Measurements from ENCODE around the gene KCP. TPM values are rescaled to one million over a fixed set of nuclear protein-coding genes. Genes with fewer than 3 reads are reported as not detected.
A peak's percentile ranks its signal among the peaks of the same experiment; 100 is the strongest.
"Not testable (repeated sequence)": the region's sequence is repeated elsewhere in the genome, so short reads cannot be mapped to it uniquely, and the experiment has no call there.

KCP gene
- total RNA-seq, 1 experiment from 2014 or later: 1.6 TPM

GRCh38 chr7:128944487-128945236, 34.2 kb upstream of the KCP start:
- ChIA-PET POLR2A (no interaction called here), CTCF (no interaction called here)

GRCh38 chr7:128943251-128943650, 32.7 kb upstream of the KCP start:
- H3K4me1 ChIP-seq (ENCODE audit: control insufficient read depth in 1 of 2, insufficient read depth in 2 of 2, low read length in 2 of 2): peaks cover 4 to 13% of the 10 kb centered on the region in 2 experiments; a peak in 3 of 4 replicates
- H3K27me3 ChIP-seq (ENCODE audit: insufficient read depth, low read length); H4K20me1 ChIP-seq (ENCODE audit: insufficient read depth); intact Hi-C loops (cut with micrococcal nuclease); H3K4me2 ChIP-seq (ENCODE audit: low read length); H3K9ac ChIP-seq (ENCODE audit: low read length); ATAC-seq; H3K9me2 ChIP-seq (ENCODE audit: insufficient read depth); H3K79me2 ChIP-seq (ENCODE audit: insufficient read depth, low read length); H3K27ac ChIP-seq (ENCODE audit: low read depth, low read length); RAD21 ChIA-PET (ENCODE audit: low non-redundant PET in 1 of 2, low total read pairs in 2 of 2, uncharacterized antibody in 2 of 2, unreplicated experiment in 2 of 2); H2AFZ ChIP-seq (ENCODE audit: low read depth, low read length, poor library complexity, severe bottlenecking); H3K4me3 ChIP-seq (replicated peaks in 1 of 2; ENCODE audit: low read depth in 1 of 2, low read length in 2 of 2); H3K9me3 ChIP-seq (ENCODE audit: control insufficient read depth in 1 of 2, insufficient read depth in 1 of 2, low read depth in 1 of 2, low read length in 2 of 2); DNase-seq (ENCODE audit: low read depth, low spot score); H3K36me3 ChIP-seq (ENCODE audit: control insufficient read depth in 1 of 2, insufficient read depth in 2 of 2, low read length in 2 of 2); BruUV-seq (replicated peaks): not testable (repeated sequence)
- POLR2A ChIA-PET: interaction anchor here (0.6 kb wide), 1 partner anchor 16 kb away, joined by 3 read pairs; no protein-coding TSS in a partner anchor
- CTCF ChIA-PET: interaction anchor here (0.7 kb wide), 1 partner anchor 663 kb away, joined by 3 read pairs; no protein-coding TSS in a partner anchor

More at GRCh38 chr7:128944487-128945236, 34.2 kb upstream of the KCP start:
- Histone ChIP-seq H3K27me3 (ENCODE audit: insufficient read depth, low read length) (no peaks in the 10 kb centered on the region), H3K36me3 (ENCODE audit: control insufficient read depth in 1 of 2, insufficient read depth in 2 of 2, low read length in 2 of 2) (peaks cover 0 to 2% of the 10 kb centered on the region in 2 experiments; a peak in 1 of 4 replicates), H3K27ac (ENCODE audit: low read depth, low read length) (no peak overlapping the region), H2AFZ (ENCODE audit: low read depth, low read length, poor library complexity, severe bottlenecking) (no peak overlapping the region), H3K4me2 (ENCODE audit: low read length) (no peak overlapping the region), H3K9me2 (ENCODE audit: insufficient read depth) (no peaks in the 10 kb centered on the region), H3K4me1 (ENCODE audit: control insufficient read depth in 1 of 2, insufficient read depth in 2 of 2, low read length in 2 of 2) (peaks cover 0 to under 1% of the 10 kb centered on the region in 2 experiments; a peak in 2 of 4 replicates), H3K9me3 (ENCODE audit: control insufficient read depth in 1 of 2, insufficient read depth in 1 of 2, low read depth in 1 of 2, low read length in 2 of 2) (no peaks in the 10 kb centered on the region), H4K20me1 (ENCODE audit: insufficient read depth) (no peaks in the 10 kb centered on the region), H3K4me3 (replicated peaks in 1 of 2; ENCODE audit: low read depth in 1 of 2, low read length in 2 of 2) (no peak overlapping the region), H3K9ac (ENCODE audit: low read length) (no peak overlapping the region), H3K79me2 (ENCODE audit: insufficient read depth, low read length) (no peaks in the 10 kb centered on the region)
- ATAC-seq (no peak), DNase-seq (ENCODE audit: low read depth, low spot score) (no peak)
- TF ChIP-seq CEBPB (IDR thresholded peaks at IDR 0.05; ENCODE audit: low read depth) (no peak), MAX (IDR thresholded peaks at IDR 0.05) (no peak), RAD21 (IDR thresholded peaks at IDR 0.05; ENCODE audit: low read depth) (no peak), CTCF (IDR thresholded peaks at IDR 0.05 in 2 of 3, conservative IDR thresholded peaks at IDR 0.05 in 1 of 3; ENCODE audit: borderline replicate concordance in 1 of 3, insufficient read depth in 1 of 3, low read depth in 2 of 3, low read length in 2 of 3) (no peak), YY1 (IDR thresholded peaks at IDR 0.05; ENCODE audit: extremely low read depth, insufficient replicate concordance, low read depth, low read length) (no peak), TCF7L2 (IDR thresholded peaks at IDR 0.05; ENCODE audit: borderline replicate concordance, extremely low read depth, insufficient read depth, insufficient read length) (no peak), EZH2phosphoT487 (IDR thresholded peaks at IDR 0.05; ENCODE audit: borderline replicate concordance) (no peak)
- TF ChIP-seq, protein P1, sequence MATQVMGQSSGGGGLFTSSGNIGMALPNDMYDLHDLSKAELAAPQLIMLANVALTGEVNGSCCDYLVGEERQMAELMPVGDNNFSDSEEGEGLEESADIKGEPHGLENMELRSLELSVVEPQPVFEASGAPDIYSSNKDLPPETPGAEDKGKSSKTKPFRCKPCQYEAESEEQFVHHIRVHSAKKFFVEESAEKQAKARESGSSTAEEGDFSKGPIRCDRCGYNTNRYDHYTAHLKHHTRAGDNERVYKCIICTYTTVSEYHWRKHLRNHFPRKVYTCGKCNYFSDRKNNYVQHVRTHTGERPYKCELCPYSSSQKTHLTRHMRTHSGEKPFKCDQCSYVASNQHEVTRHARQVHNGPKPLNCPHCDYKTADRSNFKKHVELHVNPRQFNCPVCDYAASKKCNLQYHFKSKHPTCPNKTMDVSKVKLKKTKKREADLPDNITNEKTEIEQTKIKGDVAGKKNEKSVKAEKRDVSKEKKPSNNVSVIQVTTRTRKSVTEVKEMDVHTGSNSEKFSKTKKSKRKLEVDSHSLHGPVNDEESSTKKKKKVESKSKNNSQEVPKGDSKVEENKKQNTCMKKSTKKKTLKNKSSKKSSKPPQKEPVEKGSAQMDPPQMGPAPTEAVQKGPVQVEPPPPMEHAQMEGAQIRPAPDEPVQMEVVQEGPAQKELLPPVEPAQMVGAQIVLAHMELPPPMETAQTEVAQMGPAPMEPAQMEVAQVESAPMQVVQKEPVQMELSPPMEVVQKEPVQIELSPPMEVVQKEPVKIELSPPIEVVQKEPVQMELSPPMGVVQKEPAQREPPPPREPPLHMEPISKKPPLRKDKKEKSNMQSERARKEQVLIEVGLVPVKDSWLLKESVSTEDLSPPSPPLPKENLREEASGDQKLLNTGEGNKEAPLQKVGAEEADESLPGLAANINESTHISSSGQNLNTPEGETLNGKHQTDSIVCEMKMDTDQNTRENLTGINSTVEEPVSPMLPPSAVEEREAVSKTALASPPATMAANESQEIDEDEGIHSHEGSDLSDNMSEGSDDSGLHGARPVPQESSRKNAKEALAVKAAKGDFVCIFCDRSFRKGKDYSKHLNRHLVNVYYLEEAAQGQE (IDR thresholded peaks at IDR 0.05; ENCODE audit: low read depth): no peak
- BruUV-seq (replicated peaks): TSS peak; percentile 23
- intact Hi-C loops (cut with micrococcal nuclease): no loop called here
- RAD21 ChIA-PET (ENCODE audit: low non-redundant PET in 1 of 2, low total read pairs in 2 of 2, uncharacterized antibody in 2 of 2, unreplicated experiment in 2 of 2): no interaction called here

All from HCT116 (cell line).